Limb (tissue), 2 donors: Measurements from ENCODE around the gene RECK.
A peak's percentile ranks its signal among the peaks of the same experiment; 100 is the strongest.
"Not testable (repeated sequence)": the region's sequence is repeated elsewhere in the genome, so short reads cannot be mapped to it uniquely, and the experiment has no call there.

Experiments
- DNase-seq, 2 donors: peaks; one replicate each; pipeline ENCODE4 v3.0.0-alpha.2; 2016; ENCODE audit errors: extremely low spot score in 2 of 2

Gene RECK

DNA sequence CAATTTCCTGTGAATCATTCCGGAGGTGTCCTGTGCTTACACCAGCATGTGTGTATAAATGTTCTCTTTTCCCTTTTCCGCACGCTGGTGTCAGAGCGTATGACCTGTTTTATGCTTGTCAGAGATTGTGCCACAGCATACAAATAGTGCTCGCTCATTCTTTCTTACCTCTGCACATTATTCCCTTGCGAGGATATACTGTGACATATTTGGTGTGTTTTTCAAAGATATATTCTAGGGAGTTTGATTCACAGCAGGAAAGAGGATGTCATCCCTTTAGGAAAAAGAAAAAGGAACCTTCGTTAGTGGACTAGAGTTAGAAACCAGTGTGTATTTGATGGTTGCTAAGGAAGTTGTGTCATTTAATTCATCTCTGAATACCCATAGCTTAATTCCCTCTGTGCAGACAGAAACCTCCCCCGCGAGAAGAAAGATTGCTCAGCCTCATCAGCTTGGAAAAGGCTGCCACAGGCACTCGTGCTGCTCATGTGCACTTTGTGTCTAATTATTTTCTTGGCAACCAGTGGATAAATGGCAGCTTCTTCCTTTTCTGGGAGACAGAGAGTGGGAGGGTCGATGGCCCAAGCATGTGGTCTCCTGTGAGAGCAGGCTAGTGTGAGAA, 117.7 kb downstream of the RECK start:
- DNase-seq, result peak in 1 of 2 donors; percentile 51

DNA sequence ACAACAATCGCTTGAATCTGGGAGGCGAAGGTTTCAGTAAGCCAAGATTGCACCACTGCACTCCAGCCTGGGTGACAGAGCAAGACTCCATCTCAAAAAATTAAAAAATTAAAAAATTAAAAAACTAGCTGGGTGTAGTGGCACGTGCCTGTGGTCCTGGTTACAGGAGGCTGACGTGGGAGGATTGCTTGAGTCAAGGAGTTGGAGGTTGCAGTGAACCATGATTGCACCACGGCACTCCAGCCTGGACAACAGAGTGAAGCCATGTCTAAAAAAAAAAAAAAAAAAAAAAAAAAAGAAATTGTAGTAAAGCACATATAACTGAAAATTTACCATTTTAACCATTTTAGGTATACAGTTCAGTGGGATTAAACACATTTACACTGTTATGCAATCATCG, 119.4 kb downstream of the RECK start:
- DNase-seq, result no peak

DNA sequence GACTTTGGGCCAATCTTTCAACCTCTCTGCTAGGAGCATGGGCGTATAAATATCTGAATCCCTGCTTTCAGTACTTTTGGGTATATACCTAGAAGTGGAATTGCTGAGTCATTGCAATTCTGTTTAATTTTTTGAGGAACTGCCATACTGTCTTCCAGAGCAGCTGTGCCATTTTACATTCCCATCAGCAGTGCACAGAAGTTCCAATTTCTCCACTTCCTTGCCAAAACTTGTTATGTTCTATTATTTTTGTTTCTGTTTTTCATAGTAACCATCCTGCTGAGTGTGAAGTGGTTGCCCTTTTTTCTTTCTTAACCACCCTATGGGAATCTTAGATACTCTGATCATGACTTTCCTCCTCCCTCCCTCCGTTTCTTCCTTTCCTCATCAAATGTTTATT, 121.4 kb downstream of the RECK start:
- DNase-seq, result no peak

DNA sequence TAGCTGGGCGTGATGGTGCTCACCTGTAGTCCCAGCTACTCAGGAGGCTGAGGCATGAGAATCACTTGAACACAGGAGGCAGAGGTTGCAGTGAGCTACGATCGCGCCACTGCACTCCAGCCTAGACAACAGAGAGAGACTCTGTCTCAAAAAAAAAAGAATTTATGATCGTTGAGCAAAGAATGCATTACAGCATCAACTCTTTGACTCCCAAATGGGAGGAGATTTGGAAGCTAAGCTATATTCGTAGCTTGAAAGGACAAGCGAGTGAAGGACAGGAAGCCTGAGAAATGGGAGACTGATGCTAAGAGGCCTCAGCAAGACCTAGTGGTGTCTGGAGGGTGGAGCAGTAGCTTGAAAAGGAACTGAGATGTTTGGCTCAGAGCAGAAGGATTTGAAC, 122.2 kb downstream of the RECK start:
- DNase-seq, result no peak

DNA sequence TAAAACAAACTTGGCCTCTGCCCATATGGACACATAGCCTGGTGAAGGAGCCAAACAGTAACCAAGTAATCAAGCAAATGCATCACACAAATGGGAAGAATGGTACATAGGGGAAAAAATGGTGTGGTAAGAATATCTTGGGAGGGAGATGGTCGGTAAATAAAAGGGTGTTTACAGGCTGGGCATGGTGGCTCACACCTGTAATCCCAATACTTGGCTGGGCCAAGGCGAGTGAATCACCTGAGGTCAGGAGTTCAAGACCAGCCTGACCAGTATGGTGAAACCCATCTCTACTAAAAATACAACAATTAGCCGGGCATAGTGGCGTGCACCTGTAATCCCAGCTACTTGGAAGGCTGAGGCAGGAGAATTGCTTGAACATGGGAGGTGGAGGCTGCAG, 122.8 kb downstream of the RECK start:
- not testable (repeated sequence) for DNase-seq

DNA sequence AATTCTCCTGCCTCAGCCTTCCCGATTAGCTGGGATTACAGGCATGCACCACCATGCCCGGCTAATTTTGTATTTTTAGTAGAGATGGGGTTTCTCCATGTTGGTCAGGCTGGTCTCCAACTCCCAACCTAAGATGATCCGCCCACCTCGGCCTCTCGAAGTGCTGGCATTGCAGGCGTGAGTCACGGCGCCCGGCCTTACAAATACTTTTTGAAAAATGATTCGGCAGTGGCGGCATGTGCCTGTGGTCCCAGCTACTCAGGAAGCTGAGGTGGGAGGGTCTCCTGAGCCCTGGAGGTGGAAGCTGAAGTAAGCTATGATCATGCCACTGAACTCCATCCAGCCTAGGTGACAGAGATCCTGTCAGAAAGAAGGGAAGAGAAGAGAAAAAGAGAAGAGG, 123.4 kb downstream of the RECK start:
- DNase-seq, result not testable (repeated sequence)

DNA sequence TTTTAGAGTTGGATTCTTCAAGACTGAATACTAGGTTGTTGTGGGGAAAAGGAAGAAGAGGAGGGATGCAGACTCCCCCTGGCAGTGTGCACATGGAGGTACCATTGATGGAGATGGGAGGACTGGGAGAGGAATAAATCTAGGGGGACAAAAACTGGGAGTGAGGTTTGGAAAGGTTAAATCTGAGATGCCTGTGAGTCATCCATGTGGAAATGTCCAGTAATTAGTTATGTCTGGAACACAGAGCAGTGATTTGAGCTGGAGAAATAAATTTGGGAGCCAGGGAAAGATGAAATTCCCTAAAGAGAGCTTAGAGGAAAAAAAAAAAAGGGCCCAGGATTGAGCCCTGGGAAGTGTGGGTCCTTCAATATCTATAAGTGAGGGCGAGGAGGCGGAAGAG, 124.5 kb downstream of the RECK start:
- no peak for DNase-seq

DNA sequence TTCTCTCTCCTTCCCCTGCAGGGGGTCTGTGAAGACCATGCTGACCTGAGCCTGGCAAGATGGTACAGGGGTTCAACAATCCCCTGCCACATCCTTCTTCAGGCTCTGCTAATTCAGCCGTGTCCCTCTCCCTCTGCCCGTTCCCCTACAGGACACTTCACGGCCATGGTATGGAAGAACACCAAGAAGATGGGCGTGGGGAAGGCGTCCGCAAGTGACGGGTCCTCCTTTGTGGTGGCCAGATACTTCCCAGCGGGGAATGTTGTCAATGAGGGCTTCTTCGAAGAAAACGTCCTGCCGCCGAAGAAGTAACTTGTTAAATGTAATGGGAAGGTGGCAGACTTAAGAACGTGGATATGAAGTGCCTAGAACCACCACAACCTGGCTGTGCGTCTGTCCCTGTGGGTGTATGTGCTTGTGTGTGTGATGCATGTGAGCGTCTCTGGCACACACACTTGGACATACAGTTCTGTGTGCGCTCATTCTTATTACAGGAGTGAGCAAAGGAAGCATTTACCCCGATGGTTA, 125.6 kb downstream of the RECK start:
- DNase-seq, result no peak

DNA sequence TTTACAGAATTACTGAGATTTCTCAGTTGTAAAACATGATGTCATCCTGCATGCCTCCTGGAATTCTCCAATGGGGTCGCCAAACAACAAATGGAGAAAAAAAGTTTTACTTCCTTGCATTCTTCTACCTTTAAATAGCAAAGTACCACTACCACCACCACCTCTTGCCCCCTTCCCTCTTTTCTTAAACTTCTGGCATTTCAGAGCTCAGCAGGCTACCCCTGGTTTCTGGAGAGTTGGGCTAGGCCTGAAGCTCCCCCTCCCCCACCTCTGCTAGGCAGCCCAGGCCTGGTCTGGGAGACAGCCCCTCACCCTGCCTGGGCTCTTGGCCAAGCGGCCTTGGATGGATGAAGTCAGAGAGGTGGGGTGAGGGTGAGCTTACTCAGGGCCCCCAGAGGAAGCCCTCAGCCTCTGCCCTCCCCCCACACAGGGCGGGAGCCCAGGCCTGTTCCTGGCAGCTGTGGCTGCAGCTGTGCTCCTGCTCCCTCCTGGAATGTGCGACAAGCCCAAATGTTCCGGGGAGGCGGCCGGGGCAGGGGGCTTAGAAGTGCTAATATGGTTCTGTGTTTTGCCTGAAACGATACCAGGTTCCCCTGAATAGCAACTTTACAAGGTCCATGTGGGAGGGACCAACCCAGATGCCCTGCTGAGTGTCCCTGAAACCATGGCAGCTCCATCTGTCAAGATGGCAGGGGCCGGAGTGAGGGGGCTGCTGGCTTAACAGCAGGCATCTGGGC, 126.5 kb downstream of the RECK start:
- DNase-seq, result peak; percentile 92 to 94

DNA sequence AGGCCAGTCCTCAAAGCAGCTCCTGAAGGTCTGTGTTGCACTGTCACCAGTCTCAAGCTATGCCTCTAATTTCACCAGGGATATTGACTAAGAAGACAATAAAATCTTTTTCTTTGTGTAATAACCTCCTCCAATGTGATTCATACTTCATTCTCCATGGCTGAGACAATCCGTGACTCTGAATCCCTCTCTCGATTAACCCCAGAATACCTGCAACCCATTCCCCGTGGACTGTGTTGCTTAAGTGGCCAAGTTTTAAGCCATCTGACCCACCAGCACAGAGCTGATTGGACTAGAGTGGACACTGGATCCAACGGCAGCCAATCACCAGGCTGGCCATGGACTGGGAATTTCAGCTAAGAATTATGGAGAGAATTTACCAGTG, 127.1 kb downstream of the RECK start:
- DNase-seq, result no peak

DNA sequence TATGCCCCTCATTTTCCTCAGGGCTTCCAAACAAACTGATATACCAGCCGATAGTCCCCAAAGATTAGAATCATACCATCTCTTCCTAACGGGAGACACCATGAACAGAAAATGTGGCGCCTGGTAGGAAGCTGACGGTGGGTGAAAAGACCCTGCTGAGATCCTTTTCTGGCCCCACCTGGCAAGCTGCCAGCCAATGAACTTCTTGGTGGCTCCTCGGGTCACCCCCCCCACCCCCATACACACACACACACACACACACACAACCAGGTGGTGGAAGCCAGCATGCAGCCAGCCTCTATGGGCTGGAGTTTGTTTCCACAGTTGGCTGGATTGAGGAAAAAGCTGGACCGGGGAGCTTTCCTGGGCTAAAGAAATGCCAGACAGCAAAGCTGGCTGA, 127.7 kb downstream of the RECK start:
- peak in 1 of 2 donors; percentile 78 for DNase-seq

DNA sequence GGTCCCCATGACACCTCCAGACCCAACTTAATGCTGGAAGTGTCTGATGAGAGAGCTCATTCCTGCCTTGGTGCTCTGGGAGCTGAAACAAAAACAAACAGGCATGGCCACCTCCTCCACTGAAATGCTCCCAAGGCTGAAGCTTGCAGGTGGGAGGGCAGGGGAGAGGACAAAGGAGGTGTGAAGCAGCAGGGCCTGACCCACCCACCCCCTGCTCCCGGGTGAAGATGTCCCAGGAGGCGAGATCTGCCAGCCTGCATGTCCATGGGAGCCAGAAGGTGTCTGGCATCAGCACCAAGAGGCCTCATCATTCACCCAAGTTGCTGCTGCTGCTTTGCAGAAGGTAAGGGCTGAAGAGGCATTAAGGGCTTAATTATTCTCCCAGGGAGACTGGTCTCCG, 128.3 kb downstream of the RECK start:
- no peak for DNase-seq

DNA sequence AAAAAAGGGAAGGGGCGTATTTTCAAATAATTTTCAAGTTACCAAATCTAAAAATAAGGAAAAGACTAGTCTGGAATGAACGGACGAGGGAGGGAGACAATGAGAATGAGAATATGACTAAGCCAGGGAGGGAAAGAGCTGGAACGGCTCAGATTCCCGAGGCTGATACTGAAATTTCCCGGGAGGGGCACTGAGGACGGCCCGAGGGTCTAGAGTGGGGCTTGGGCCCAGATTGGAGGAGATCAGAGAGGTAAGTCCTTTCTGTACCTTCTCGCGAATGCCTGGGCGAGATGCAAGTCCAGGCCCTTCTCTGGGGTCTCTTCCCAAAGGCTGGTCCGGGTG, 129.1 kb downstream of the RECK start:
- peak in 1 of 2 donors; percentile 53 for DNase-seq

DNA sequence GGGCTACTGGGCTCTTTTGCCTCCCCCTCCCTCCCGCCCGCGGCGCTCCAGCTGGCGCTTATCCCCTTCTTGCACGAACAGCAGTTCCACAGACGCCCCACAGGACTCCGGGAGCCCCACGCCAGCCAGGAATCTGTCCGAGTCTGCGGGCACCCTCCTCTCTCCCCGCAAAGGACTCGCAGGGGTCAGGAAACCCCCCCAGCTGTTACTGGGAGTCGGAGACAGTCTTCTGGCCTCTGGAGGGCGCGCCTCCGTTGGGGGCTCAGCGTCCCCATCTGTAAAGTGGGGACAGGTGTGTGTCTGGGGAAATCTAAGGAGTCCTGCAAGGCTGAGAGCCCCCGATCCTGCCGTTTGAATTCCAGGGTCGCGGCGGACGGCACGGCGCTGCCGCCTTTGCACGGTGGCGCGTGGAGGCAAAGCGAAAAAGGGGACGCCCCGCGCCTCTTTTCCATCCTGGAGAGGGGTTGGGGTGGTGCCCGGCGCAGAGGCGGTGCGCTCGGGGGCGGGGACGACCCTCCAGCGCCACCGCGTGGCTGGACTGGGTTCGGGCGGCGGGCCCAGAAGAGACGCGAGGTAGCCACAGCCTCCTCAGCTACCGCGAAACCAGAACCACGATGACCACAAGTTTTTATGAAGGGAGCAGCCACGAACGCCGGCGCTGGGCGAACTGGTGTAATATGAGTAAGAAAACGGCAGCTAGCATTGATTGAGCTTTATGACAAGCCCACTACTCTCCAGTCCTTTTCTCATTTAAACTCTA, 129.6 kb downstream of the RECK start:
- peak; percentile 79 to 92 for DNase-seq

DNA sequence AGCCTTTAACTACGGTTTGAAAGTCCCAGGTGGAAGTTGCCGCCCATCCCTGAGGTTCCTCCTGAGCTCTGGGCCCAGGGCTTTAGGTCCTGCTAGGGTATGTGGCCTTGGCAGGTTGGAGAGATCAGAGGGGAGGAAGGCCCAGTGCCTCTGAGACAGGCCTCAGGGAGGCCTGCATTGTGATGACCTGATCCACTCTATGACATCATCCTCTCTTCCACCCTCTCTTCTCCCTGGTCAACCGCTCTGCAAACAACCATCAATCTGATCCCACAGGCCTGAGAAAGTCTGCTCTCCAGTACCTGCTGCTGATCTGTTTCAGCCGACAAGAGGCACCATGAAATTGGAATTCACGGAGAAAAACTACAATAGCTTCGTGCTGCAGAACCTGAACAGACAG, 132.5 kb downstream of the RECK start, which contains the start of gene CCIN:
Gene CCIN (plus strand): TSS at position 223 of the 400 bp plus-strand sequence. CDS start 115 bp downstream, at position 338.
- no peak for DNase-seq

DNA sequence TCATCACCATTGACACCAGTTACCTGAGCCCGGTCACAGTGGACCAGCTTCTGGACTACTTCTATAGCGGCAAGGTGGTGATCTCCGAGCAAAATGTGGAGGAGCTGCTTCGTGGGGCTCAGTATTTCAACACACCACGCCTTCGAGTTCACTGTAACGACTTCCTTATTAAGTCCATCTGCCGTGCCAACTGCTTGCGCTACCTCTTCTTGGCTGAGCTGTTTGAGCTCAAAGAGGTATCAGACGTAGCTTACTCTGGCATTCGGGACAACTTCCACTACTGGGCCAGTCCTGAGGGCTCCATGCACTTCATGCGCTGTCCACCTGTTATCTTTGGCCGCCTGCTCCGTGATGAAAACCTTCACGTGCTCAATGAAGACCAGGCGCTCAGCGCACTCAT, 133.0 kb downstream of the RECK start:
- DNase-seq, result no peak

DNA sequence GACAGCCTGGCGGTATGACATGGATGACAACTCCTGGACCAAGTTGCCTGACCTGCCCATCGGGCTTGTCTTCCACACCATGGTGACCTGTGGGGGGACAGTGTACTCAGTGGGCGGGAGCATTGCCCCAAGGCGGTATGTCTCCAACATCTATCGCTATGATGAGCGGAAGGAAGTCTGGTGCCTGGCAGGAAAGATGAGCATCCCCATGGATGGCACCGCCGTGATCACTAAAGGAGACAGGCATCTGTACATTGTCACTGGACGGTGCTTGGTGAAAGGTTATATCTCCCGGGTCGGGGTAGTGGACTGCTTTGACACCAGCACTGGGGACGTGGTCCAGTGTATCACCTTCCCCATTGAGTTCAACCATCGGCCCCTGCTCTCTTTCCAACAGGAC, 133.8 kb downstream of the RECK start:
- no peak for DNase-seq

DNA sequence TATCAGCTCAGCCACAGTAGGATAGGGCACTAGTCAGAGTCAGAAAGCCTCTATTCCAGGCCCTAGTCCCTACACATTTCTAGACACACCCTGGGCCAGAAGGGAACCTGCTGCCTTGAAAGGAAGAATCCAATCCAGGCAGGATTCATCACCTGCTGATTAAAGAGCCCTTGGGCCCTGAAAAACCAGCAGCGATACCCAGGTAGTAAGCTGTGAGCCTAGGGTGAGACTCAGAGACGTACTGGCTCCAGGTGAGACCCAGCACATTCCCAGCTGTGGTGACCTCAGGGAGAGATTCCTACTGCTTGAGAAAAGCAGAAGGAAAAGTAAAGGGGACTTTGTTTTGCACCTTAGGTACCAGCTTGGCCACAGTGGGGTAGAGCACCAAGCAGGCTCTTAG, 137.1 kb downstream of the RECK start:
- DNase-seq, result no peak
